Prostate gland (tissue), 2 donors: Measurements from ENCODE around the gene OGA. TPM values are rescaled to one million over a fixed set of nuclear protein-coding genes. Genes with fewer than 3 reads are reported as not detected.

Experiments used
- DNase-seq: peaks from one replicate; pipeline ENCODE4 v3.0.0-alpha.2; 2019; ENCODE audit warnings: low spot score
- H3K27ac ChIP-seq, 2 donors: fragments of 200-600 bp; sonication (generic); 2 replicates each; pipeline ENCODE4 v1.5.1; 2017 to 2019
- H3K27me3 ChIP-seq: fragments of 200-600 bp; sonication (generic); replicated peaks from 2 replicates; pipeline ENCODE4 v1.5.1; 2019; ENCODE audit not compliant: insufficient read depth
- H3K36me3 ChIP-seq, 2 donors: fragments of 200-600 bp; sonication (generic); 1 replicate in 1 of 2; 2 replicates in 1 of 2; pipeline versions ENCODE4 v1.5.1 to v1.8.1; 2017 to 2019
- H3K4me1 ChIP-seq: fragments of 200-600 bp; sonication (generic); replicated peaks from 2 replicates; pipeline ENCODE4 v1.5.1; 2019
- H3K4me3 ChIP-seq, 2 donors: fragments of 200-600 bp; sonication (generic); 2 replicates each; pipeline ENCODE4 v1.5.1; 2017 to 2019
- H3K9me3 ChIP-seq: fragments of 200-600 bp; sonication (generic); 2 replicates; pipeline ENCODE4 v1.5.1; 2017
- CTCF ChIP-seq, 4 experiments: fragments of 200-600 bp in 2 of 4; fragments of 450-650 bp in 2 of 4; sonication (generic) in 2 of 4; IDR thresholded peaks; 1 replicate in 3 of 4; 2 replicates in 1 of 4; pipeline ENCODE4 v1.5.1; 2016 to 2019; ENCODE audit warnings: antibody characterized with exemption in 4 of 4, mild to moderate bottlenecking in 2 of 4, moderate library complexity in 2 of 4
- POLR2A ChIP-seq: fragments of 450-650 bp; IDR thresholded peaks from one replicate; pipeline ENCODE4 v1.6.1; 2016; ENCODE audit warnings: antibody characterized with exemption, mild to moderate bottlenecking
- POLR2AphosphoS5 ChIP-seq: sonication (generic); formaldehyde crosslinking; IDR thresholded peaks from one replicate; pipeline ENCODE4 v1.6.1; 2017; ENCODE audit warnings: antibody characterized with exemption
- WGBS: methylation state at CpG from one replicate; pipeline ENCODE4 v1.1.5; 2018; 5-methylcytosine and 5-hydroxymethylcytosine counted together
- intact Hi-C: fragments of 100-400 bp; cut with DNase I; formaldehyde crosslinking; loops from one replicate; pipeline ENCODE4 v1.14.2; 2022
- total RNA-seq, 2 donors: library from RNA; depleted of rRNA; stranded (reverse); fragments of >200 nt; gene quantifications; one replicate each; pipeline ENCODE4 v1.1.0, GENCODE V29; 2016

The OGA gene
- total RNA-seq, 2 donors from 2014 or later = 82.5 to 143 TPM

- Histone ChIP-seq H3K27ac (no peak overlapping the region), H3K4me3 (peak overlapping the region in 1 of 2 donors; percentile 20), H3K27me3 (no peaks in the 10 kb centered on the region), H3K36me3 (no peaks in the 10 kb centered on the region), H3K4me1 (no peaks in the 10 kb centered on the region), H3K9me3 (no peaks in the 10 kb centered on the region)
- DNase-seq = no peak
- intact Hi-C loops = loop anchor here (5.0 kb wide), 1 partner anchor 172 kb away; no protein-coding TSS in a partner anchor
- 3% methylated on average over 19 of the region's 19 CpGs for WGBS
- TF ChIP-seq CTCF (IDR thresholded peaks at IDR 0.05) = no peak
- no peak for TF ChIP-seq POLR2A
- TF ChIP-seq POLR2AphosphoS5 = no peak
Measured at GRCh38 chr10:101840102-101840684, 21.9 kb upstream of the OGA start.

GRCh38 chr10:101839416-101840063, 21.3 kb upstream of the OGA start:
- TF ChIP-seq POLR2AphosphoS5 (no peak), CTCF (IDR thresholded peaks at IDR 0.05) (no peak), POLR2A (no peak)
- H3K4me3 ChIP-seq = peak overlapping the region in 1 of 2 donors; percentile 20
- H3K9me3 ChIP-seq = no peaks in the 10 kb centered on the region
- H3K36me3 ChIP-seq = no peaks in the 10 kb centered on the region
- no peak overlapping the region for H3K27ac ChIP-seq
- WGBS = 11% methylated on average over 30 of the region's 36 CpGs
- intact Hi-C loops = loop anchor here (5.0 kb wide), 1 partner anchor 173 kb away; no protein-coding TSS in a partner anchor
- no peaks in the 10 kb centered on the region for H3K4me1 ChIP-seq
- no peak for DNase-seq
- no peaks in the 10 kb centered on the region for H3K27me3 ChIP-seq

GRCh38 chr10:101839002-101839401, 20.8 kb upstream of the OGA start:
- DNase-seq = no peak
- no peaks in the 10 kb centered on the region for H3K9me3 ChIP-seq
- TF ChIP-seq CTCF (IDR thresholded peaks at IDR 0.05) (no peak), POLR2AphosphoS5 (no peak), POLR2A (no peak)
- intact Hi-C loops = no loop called here
- no peak overlapping the region for H3K27ac ChIP-seq
- H3K36me3 ChIP-seq = no peaks in the 10 kb centered on the region
- no peaks in the 10 kb centered on the region for H3K4me1 ChIP-seq
- WGBS = 100% methylated on average over 1 of the region's 1 CpG
- no peaks in the 10 kb centered on the region for H3K27me3 ChIP-seq
- no peak overlapping the region for H3K4me3 ChIP-seq

GRCh38 chr10:101838416-101838970, 20.2 kb upstream of the OGA start:
- no peak overlapping the region for H3K27ac ChIP-seq
- H3K36me3 ChIP-seq = no peaks in the 10 kb centered on the region
- 89% methylated on average over 6 of the region's 6 CpGs for WGBS
- TF ChIP-seq CTCF (IDR thresholded peaks at IDR 0.05) (no peak), POLR2A (no peak), POLR2AphosphoS5 (no peak)
- DNase-seq = no peak
- no peak overlapping the region for H3K4me3 ChIP-seq
- no peaks in the 10 kb centered on the region for H3K27me3 ChIP-seq
- intact Hi-C loops = no loop called here
- no peaks in the 10 kb centered on the region for H3K9me3 ChIP-seq
- no peaks in the 10 kb centered on the region for H3K4me1 ChIP-seq

GRCh38 chr10:101837748-101838147, 19.5 kb upstream of the OGA start:
- no peaks in the 10 kb centered on the region for H3K4me1 ChIP-seq
- no peak overlapping the region for H3K27ac ChIP-seq
- WGBS = 75% methylated on average over 2 of the region's 2 CpGs
- H3K9me3 ChIP-seq = no peaks in the 10 kb centered on the region
- H3K27me3 ChIP-seq = no peaks in the 10 kb centered on the region
- no peak overlapping the region for H3K4me3 ChIP-seq
- intact Hi-C loops = no loop called here
- H3K36me3 ChIP-seq = no peaks in the 10 kb centered on the region
- TF ChIP-seq CTCF (IDR thresholded peaks at IDR 0.05) (no peak), POLR2AphosphoS5 (no peak), POLR2A (no peak)
- no peak for DNase-seq
